Neural progenitor cell (in vitro differentiated cells): ENCODE measurements around the gene RBM42.

ENCODE experiments used
- EZH2 ChIP-seq: fragments of 200-600 bp; sonication (generic); IDR thresholded peaks from 2 replicates; pipeline ENCODE4 v1.6.1; 2017; ENCODE audit warnings: antibody characterized with exemption, mild to moderate bottlenecking, moderate library complexity
- EZH2phosphoT487 ChIP-seq: fragments of 200-600 bp; sonication (generic); IDR thresholded peaks from 2 replicates; pipeline ENCODE4 v1.6.1; 2017; ENCODE audit warnings: antibody characterized with exemption
- TF ChIP-seq, protein P1 (sequence below): fragments of 200-600 bp; sonication (generic); IDR thresholded peaks from 2 replicates; pipeline ENCODE4 v1.5.1; 2017; ENCODE audit warnings: antibody characterized with exemption, mild to moderate bottlenecking

DNA sequence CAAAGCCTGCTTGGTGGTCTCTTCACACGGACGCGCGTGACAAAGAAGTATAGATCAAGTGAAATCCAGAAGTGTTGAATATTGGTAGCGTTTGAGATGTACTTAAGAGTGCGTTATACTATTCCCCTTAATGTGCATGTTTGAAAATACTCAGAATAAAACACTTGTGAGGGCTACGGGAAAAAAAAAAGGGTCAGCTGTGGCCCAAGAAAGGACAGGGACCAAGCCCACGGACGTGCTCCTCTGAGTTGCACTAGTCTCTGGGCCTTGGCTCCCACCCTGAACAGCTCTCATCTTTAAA is 622 bp upstream of the RBM42 start:
- TF ChIP-seq EZH2 (no peak), EZH2phosphoT487 (no peak)
- TF ChIP-seq, protein P1, sequence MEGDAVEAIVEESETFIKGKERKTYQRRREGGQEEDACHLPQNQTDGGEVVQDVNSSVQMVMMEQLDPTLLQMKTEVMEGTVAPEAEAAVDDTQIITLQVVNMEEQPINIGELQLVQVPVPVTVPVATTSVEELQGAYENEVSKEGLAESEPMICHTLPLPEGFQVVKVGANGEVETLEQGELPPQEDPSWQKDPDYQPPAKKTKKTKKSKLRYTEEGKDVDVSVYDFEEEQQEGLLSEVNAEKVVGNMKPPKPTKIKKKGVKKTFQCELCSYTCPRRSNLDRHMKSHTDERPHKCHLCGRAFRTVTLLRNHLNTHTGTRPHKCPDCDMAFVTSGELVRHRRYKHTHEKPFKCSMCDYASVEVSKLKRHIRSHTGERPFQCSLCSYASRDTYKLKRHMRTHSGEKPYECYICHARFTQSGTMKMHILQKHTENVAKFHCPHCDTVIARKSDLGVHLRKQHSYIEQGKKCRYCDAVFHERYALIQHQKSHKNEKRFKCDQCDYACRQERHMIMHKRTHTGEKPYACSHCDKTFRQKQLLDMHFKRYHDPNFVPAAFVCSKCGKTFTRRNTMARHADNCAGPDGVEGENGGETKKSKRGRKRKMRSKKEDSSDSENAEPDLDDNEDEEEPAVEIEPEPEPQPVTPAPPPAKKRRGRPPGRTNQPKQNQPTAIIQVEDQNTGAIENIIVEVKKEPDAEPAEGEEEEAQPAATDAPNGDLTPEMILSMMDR = no peak
